Mucosa of rectum (tissue), 2 donors: ENCODE data around the gene NBAS.

Experiments
- H3K27ac ChIP-seq, 2 donors: one replicate each; pipeline ENCODE4 v1.7.0; 2013; ENCODE audit warnings: inconsistent platforms in 2 of 2, low read depth in 2 of 2, low read length in 2 of 2
- H3K27me3 ChIP-seq, 2 donors: one replicate each; pipeline ENCODE4 v1.7.0; 2013; ENCODE audit warnings: low read length in 2 of 2; ENCODE audit not compliant: control insufficient read depth in 2 of 2, insufficient read depth in 2 of 2
- H3K36me3 ChIP-seq, 2 donors: one replicate each; pipeline ENCODE4 v1.7.0; 2013; ENCODE audit warnings: low read length in 2 of 2; ENCODE audit not compliant: control insufficient read depth in 2 of 2, insufficient read depth in 2 of 2
- H3K4me1 ChIP-seq, 2 donors: one replicate each; pipeline ENCODE4 v1.7.0; 2013; ENCODE audit warnings: low read length in 2 of 2, mild to moderate bottlenecking in 1 of 2; ENCODE audit not compliant: control insufficient read depth in 2 of 2, insufficient read depth in 2 of 2
- H3K4me3 ChIP-seq, 2 donors: one replicate each; pipeline ENCODE4 v1.7.0; 2013; ENCODE audit warnings: low read length in 2 of 2
- H3K9ac ChIP-seq, 2 donors: one replicate each; pipeline ENCODE4 v1.7.0; 2013; ENCODE audit warnings: low read length in 2 of 2, low read depth in 1 of 2, mild to moderate bottlenecking in 1 of 2
- H3K9me3 ChIP-seq, 2 donors: one replicate each; pipeline ENCODE4 v1.7.0; 2013; ENCODE audit warnings: low read length in 2 of 2; ENCODE audit not compliant: control insufficient read depth in 2 of 2
- donor health status: healthy.
- donor health status: Normal muscosa, but diverticular disease.

Gene NBAS

GRCh38 chr2:15149063-15149462 is 412.1 kb downstream of the NBAS start:
- Histone ChIP-seq H3K27ac (no peak overlapping the region), H3K27me3 (peaks cover 0 to 2% of the 10 kb centered on the region in 2 donors), H3K9me3 (no peaks in the 10 kb centered on the region), H3K4me3 (no peak overlapping the region), H3K9ac (no peak overlapping the region), H3K4me1 (no peaks in the 10 kb centered on the region), H3K36me3 (no peaks in the 10 kb centered on the region)

- Histone ChIP-seq H3K4me3 (no peak overlapping the region), H3K36me3 (no peaks in the 10 kb centered on the region), H3K9me3 (no peaks in the 10 kb centered on the region), H3K4me1 (no peaks in the 10 kb centered on the region), H3K27me3 (peaks cover 0 to 2% of the 10 kb centered on the region in 2 donors), H3K27ac (no peak overlapping the region), H3K9ac (no peak overlapping the region)
These were observed 413.5 kb downstream of the NBAS start for GRCh38 chr2:15147591-15147990.

DNA sequence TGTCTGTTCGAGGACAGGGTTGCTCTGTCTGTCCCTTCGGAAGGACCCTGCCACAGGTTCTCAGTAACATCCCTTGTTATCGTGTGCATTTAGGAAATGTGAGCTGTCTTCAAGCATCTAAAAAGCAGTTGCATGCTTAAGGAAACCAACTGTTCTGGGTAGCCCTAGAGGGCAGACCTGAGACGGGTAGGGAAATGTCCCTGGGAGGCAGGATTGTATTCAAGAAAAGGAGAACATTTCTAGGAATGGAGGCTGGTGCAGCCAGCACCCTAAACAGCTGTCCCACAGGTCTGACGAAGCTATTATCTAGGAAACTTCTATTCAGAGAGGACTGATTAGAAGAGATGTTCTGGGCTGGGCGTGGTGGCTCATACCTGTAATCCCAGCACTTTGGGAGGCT is 414.2 kb downstream of the NBAS start:
- no peaks in the 10 kb centered on the region for H3K36me3 ChIP-seq
- no peak overlapping the region for H3K4me3 ChIP-seq
- no peak overlapping the region for H3K27ac ChIP-seq
- no peaks in the 10 kb centered on the region for H3K9me3 ChIP-seq
- H3K9ac ChIP-seq, result no peak overlapping the region
- H3K4me1 ChIP-seq, result no peaks in the 10 kb centered on the region
- peaks cover 0 to 2% of the 10 kb centered on the region in 2 donors for H3K27me3 ChIP-seq

DNA sequence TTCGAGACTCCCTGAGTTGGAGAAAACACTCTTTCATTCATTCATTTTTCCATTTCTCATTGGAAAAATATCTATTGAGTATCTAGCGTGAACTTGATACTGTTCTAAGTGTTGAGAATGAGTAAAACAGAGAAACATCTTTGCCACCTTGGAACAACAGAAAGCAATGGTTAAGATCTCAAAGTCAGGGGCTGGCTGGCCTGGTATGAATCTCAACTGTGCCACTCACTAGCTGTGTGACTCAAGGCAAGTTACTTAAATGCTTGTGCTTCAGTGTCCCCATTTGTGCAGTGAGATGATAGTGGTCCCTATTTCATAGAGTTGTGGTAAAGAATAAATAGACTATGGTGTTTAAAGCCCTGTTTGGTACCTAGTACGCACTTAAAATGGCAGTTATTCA is 415.2 kb downstream of the NBAS start:
- Histone ChIP-seq H3K4me1 (no peaks in the 10 kb centered on the region), H3K9ac (no peak overlapping the region), H3K9me3 (no peaks in the 10 kb centered on the region), H3K36me3 (no peaks in the 10 kb centered on the region), H3K27me3 (peaks cover 0 to 2% of the 10 kb centered on the region in 2 donors), H3K27ac (no peak overlapping the region), H3K4me3 (no peak overlapping the region)

- peaks cover 0 to 2% of the 10 kb centered on the region in 2 donors for H3K27me3 ChIP-seq
These were observed 415.9 kb downstream of the NBAS start for GRCh38 chr2:15145046-15145817.

GRCh38 chr2:15142069-15142689 is 419.0 kb downstream of the NBAS start:
- Histone ChIP-seq H3K4me3 (peak overlapping the region in 1 of 2 donors; percentile 0), H3K27ac (no peak overlapping the region), H3K9me3 (peaks cover 0 to 2% of the 10 kb centered on the region in 2 donors), H3K27me3 (peaks cover 0 to 2% of the 10 kb centered on the region in 2 donors), H3K36me3 (no peaks in the 10 kb centered on the region), H3K4me1 (no peaks in the 10 kb centered on the region), H3K9ac (no peak overlapping the region)

More at GRCh38 chr2:15145046-15145817, 415.9 kb downstream of the NBAS start:
- Histone ChIP-seq H3K36me3 (no peaks in the 10 kb centered on the region), H3K4me3 (no peak overlapping the region), H3K9ac (no peak overlapping the region), H3K9me3 (no peaks in the 10 kb centered on the region), H3K27ac (no peak overlapping the region), H3K4me1 (no peaks in the 10 kb centered on the region)

GRCh38 chr2:15141211-15141610 is 419.9 kb downstream of the NBAS start:
- Histone ChIP-seq H3K4me3 (no peak overlapping the region), H3K9ac (no peak overlapping the region), H3K4me1 (no peaks in the 10 kb centered on the region), H3K27me3 (no peaks in the 10 kb centered on the region), H3K9me3 (peaks cover 0 to 2% of the 10 kb centered on the region in 2 donors), H3K36me3 (no peaks in the 10 kb centered on the region), H3K27ac (no peak overlapping the region)

DNA sequence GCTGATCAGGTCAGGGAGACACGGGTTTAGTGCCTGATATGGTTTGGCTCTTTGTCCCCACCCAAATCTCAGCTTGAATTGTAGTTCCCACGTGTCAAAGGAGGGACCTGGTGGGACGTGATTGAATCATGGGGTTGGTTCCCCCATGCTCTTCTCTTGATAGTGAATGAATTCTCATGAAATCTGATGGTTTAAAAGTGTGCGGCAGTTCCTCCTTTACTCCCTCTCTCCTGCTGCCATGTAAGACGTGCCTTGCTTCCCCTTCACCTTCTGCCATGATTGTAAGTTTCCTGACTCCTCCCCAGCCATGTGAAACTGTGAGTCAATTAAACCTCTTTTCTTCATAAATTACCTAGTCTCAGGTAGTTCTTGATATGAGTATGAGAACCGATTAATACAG is 424.5 kb downstream of the NBAS start:
- Histone ChIP-seq H3K36me3 (no peaks in the 10 kb centered on the region), H3K9ac (no peak overlapping the region), H3K27me3 (no peaks in the 10 kb centered on the region), H3K27ac (no peak overlapping the region), H3K4me1 (no peaks in the 10 kb centered on the region), H3K9me3 (peaks cover 0 to 2% of the 10 kb centered on the region in 2 donors), H3K4me3 (no peak overlapping the region)

DNA sequence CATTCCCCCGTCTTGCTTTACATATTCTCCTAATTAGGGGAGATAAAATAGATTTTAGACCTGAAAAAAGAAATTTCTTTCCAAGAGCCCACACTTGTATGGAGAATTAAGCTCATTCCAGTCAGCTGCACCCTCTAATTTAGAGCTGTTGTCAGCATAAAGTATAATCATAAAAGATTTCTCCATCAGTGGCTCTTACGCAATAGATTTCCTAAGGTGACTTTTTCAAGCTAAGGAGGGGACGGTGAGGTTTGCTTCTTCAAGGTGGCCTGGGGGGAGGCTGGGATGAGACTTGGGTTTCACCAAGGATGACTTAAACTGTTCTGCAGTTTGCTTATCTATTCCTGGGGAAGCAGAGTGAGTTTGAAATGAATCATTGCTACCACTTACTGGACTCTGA is 426.2 kb downstream of the NBAS start:
- Histone ChIP-seq H3K4me3 (no peak overlapping the region), H3K27ac (no peak overlapping the region), H3K4me1 (no peaks in the 10 kb centered on the region), H3K9ac (no peak overlapping the region), H3K36me3 (no peaks in the 10 kb centered on the region), H3K9me3 (peaks cover 0 to 2% of the 10 kb centered on the region in 2 donors), H3K27me3 (no peaks in the 10 kb centered on the region)

DNA sequence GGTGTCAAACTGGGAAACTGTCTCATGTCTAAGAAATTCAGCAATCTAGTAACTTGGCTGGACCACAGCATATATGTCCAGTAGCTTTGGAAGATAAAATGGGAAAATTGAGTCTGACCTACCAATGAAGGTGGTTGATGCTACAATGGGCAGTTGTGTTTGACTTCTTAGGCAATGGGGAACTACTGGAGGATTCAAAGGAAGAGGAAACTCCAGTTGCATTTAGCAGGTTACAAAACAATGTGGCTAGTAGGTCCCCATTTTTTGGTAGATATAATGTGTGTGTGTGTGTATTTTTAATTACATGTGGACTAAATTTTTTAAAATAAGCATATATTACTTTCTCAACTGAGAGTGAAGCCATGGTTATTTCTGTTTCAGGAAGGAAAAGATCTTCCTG is 427.7 kb downstream of the NBAS start:
- no peak overlapping the region for H3K9ac ChIP-seq
- no peak overlapping the region for H3K27ac ChIP-seq
- H3K36me3 ChIP-seq, result no peaks in the 10 kb centered on the region
- H3K4me3 ChIP-seq, result no peak overlapping the region
- no peaks in the 10 kb centered on the region for H3K9me3 ChIP-seq
- no peaks in the 10 kb centered on the region for H3K4me1 ChIP-seq
- no peaks in the 10 kb centered on the region for H3K27me3 ChIP-seq
